ENCODE results near the gene FBXO10.

Gene FBXO10

GRCh38 chr9:37496020-37496419, 80.2 kb downstream of the FBXO10 start:
- DNase-seq (ENCODE audit: low read depth in 1 of 2, low spot score in 1 of 2): no peak
- no peak overlapping the region for H3K4me3 ChIP-seq (replicated peaks; ENCODE audit: insufficient read depth, low read length)
- TF ChIP-seq POLR2AphosphoS5 (IDR thresholded peaks at IDR 0.05; ENCODE audit: low read depth): no peak
- TF ChIP-seq GABPA (IDR thresholded peaks at IDR 0.05; ENCODE audit: low read depth): no peak
- no peak for TF ChIP-seq SPI1 (IDR thresholded peaks at IDR 0.05; ENCODE audit: borderline replicate concordance, low read depth)
- no peak for TF ChIP-seq CTCF (IDR thresholded peaks at IDR 0.05; ENCODE audit: insufficient read depth, low read length)
- no peak for TF ChIP-seq REST (IDR thresholded peaks at IDR 0.05; ENCODE audit: insufficient replicate concordance, low read depth)
- H3K27me3 ChIP-seq (ENCODE audit: insufficient read depth, poor library complexity, severe bottlenecking): no peaks in the 10 kb centered on the region
- no peak overlapping the region for H3K27ac ChIP-seq (replicated peaks)

GRCh38 chr9:37495571-37495970, 80.6 kb downstream of the FBXO10 start:
- Histone ChIP-seq H3K4me3 (replicated peaks; ENCODE audit: insufficient read depth, low read length) (no peak overlapping the region), H3K27ac (replicated peaks) (no peak overlapping the region), H3K27me3 (ENCODE audit: insufficient read depth, poor library complexity, severe bottlenecking) (no peaks in the 10 kb centered on the region)
- DNase-seq (ENCODE audit: low read depth in 1 of 2, low spot score in 1 of 2): no peak
- TF ChIP-seq GABPA (IDR thresholded peaks at IDR 0.05; ENCODE audit: low read depth) (no peak), SPI1 (IDR thresholded peaks at IDR 0.05; ENCODE audit: borderline replicate concordance, low read depth) (no peak), POLR2AphosphoS5 (IDR thresholded peaks at IDR 0.05; ENCODE audit: low read depth) (no peak), REST (IDR thresholded peaks at IDR 0.05; ENCODE audit: insufficient replicate concordance, low read depth) (no peak), CTCF (IDR thresholded peaks at IDR 0.05; ENCODE audit: insufficient read depth, low read length) (no peak)

- no peak for DNase-seq (ENCODE audit: low read depth in 1 of 2, low spot score in 1 of 2)
- H3K4me3 ChIP-seq (replicated peaks; ENCODE audit: insufficient read depth, low read length): no peak overlapping the region
- H3K27me3 ChIP-seq (ENCODE audit: insufficient read depth, poor library complexity, severe bottlenecking): no peaks in the 10 kb centered on the region
- H3K27ac ChIP-seq (replicated peaks): no peak overlapping the region
- TF ChIP-seq SPI1 (IDR thresholded peaks at IDR 0.05; ENCODE audit: borderline replicate concordance, low read depth) (no peak), REST (IDR thresholded peaks at IDR 0.05; ENCODE audit: insufficient replicate concordance, low read depth) (no peak), POLR2AphosphoS5 (IDR thresholded peaks at IDR 0.05; ENCODE audit: low read depth) (no peak), CTCF (IDR thresholded peaks at IDR 0.05; ENCODE audit: insufficient read depth, low read length) (no peak), GABPA (IDR thresholded peaks at IDR 0.05; ENCODE audit: low read depth) (no peak)
Measured at GRCh38 chr9:37491939-37492338, 84.2 kb downstream of the FBXO10 start.
